ENCODE results near the gene CYTIP.

CYTIP gene

GRCh38 chr2:157415591-157416101 lies 28.2 kb downstream of the CYTIP start:
- Histone ChIP-seq H3K9ac (ENCODE audit: low read length) (no peak overlapping the region), H3K4me1 (ENCODE audit: insufficient read depth, low read length, severe bottlenecking) (peaks cover 8% of the 10 kb centered on the region), H3K27ac (ENCODE audit: low read depth, low read length, poor library complexity, severe bottlenecking) (no peak overlapping the region), H3K36me3 (ENCODE audit: insufficient read depth, low read length) (peaks cover 84% of the 10 kb centered on the region), H4K20me1 (ENCODE audit: insufficient read depth, low read length) (no peaks in the 10 kb centered on the region), H2AFZ (ENCODE audit: low read length) (no peak overlapping the region), H3K79me2 (ENCODE audit: insufficient read depth, low read length) (no peaks in the 10 kb centered on the region), H3K9me2 (ENCODE audit: low read depth, low read length) (no peaks in the 10 kb centered on the region), H3F3A (ENCODE audit: insufficient read depth, low read length) (peaks cover 3% of the 10 kb centered on the region; the same call in 1 of the 2 replicates), H3K4me3 (ENCODE audit: low read depth, low read length, poor library complexity, severe bottlenecking) (no peak overlapping the region), H3K27me3 (ENCODE audit: insufficient read depth, low read length) (no peaks in the 10 kb centered on the region), H3K9me3 (ENCODE audit: low read length) (no peaks in the 10 kb centered on the region), H3K4me2 (ENCODE audit: low read length) (no peak overlapping the region)
- no peak for TF ChIP-seq EZH2 (IDR thresholded peaks at IDR 0.05; ENCODE audit: borderline replicate concordance, low read length)
- TF ChIP-seq, protein P1, sequence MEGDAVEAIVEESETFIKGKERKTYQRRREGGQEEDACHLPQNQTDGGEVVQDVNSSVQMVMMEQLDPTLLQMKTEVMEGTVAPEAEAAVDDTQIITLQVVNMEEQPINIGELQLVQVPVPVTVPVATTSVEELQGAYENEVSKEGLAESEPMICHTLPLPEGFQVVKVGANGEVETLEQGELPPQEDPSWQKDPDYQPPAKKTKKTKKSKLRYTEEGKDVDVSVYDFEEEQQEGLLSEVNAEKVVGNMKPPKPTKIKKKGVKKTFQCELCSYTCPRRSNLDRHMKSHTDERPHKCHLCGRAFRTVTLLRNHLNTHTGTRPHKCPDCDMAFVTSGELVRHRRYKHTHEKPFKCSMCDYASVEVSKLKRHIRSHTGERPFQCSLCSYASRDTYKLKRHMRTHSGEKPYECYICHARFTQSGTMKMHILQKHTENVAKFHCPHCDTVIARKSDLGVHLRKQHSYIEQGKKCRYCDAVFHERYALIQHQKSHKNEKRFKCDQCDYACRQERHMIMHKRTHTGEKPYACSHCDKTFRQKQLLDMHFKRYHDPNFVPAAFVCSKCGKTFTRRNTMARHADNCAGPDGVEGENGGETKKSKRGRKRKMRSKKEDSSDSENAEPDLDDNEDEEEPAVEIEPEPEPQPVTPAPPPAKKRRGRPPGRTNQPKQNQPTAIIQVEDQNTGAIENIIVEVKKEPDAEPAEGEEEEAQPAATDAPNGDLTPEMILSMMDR (IDR thresholded peaks at IDR 0.05; ENCODE audit: low read length) = no peak

DNA sequence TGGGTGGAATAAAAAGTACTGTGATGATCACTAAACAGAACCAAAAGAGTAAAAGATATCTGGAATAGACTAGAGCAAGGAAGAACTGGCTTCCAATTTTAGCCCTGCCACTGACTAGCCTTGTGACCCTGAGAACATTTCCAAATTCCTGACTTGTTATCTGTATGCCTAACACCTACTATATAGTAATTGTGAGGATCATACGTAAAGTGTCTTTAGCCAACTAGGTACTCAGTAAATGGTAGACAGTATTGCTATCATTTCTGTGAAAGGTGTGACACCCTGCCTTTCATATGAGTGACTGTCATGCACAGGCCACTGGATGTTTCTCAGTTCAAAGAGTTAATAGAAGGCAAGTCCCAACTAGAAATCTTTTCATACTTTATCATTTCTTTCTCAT lies 29.8 kb downstream of the CYTIP start:
- Histone ChIP-seq H3K4me1 (ENCODE audit: insufficient read depth, low read length, severe bottlenecking) (peaks cover 8% of the 10 kb centered on the region), H3K9me2 (ENCODE audit: low read depth, low read length) (no peaks in the 10 kb centered on the region), H3K27ac (ENCODE audit: low read depth, low read length, poor library complexity, severe bottlenecking) (no peak overlapping the region), H3K79me2 (ENCODE audit: insufficient read depth, low read length) (no peaks in the 10 kb centered on the region), H3K9ac (ENCODE audit: low read length) (no peak overlapping the region), H3K9me3 (ENCODE audit: low read length) (no peaks in the 10 kb centered on the region), H3K4me2 (ENCODE audit: low read length) (no peak overlapping the region), H3K4me3 (ENCODE audit: low read depth, low read length, poor library complexity, severe bottlenecking) (no peak overlapping the region), H3K36me3 (ENCODE audit: insufficient read depth, low read length) (peaks cover 68% of the 10 kb centered on the region), H3K27me3 (ENCODE audit: insufficient read depth, low read length) (no peaks in the 10 kb centered on the region), H4K20me1 (ENCODE audit: insufficient read depth, low read length) (no peaks in the 10 kb centered on the region), H2AFZ (ENCODE audit: low read length) (no peak overlapping the region), H3F3A (ENCODE audit: insufficient read depth, low read length) (peaks cover 5% of the 10 kb centered on the region; the same call in 1 of the 2 replicates)
- TF ChIP-seq, protein P1 (IDR thresholded peaks at IDR 0.05; ENCODE audit: low read length) = no peak
- TF ChIP-seq EZH2 (IDR thresholded peaks at IDR 0.05; ENCODE audit: borderline replicate concordance, low read length) = no peak

DNA sequence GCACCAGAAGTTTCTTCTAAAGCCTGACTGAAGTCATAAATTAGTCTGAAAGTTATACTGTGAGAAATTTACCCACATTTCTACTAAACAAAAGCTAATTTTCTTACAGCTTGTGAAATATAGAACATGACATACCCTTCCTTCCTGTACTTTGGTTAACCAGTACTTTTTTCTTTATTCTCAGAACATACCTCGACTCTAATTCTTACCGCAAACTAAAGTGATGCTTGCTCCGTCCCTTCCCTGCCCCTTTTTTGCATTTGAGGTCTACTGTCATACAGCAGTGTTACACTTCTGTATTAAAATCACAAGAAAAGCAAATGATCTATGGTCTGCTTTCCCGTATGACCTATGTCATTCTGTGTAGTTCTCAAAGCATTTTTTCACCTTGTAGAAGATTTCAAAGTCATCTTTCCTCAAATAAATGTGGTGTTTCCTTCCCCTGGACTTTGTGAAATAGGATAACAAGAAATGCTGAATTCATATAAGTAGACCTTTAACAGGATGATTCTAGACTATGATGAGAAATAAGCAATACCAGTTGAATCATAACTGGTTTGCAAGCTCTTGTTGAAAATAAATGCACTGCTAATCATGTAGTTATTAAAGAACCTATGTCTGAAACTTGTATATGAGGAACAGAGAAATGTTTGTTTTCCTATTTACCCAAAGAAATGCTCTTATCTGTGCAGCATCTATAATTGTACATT lies 30.4 kb downstream of the CYTIP start:
- Histone ChIP-seq H3K9me2 (ENCODE audit: low read depth, low read length) (no peaks in the 10 kb centered on the region), H3K4me2 (ENCODE audit: low read length) (no peak overlapping the region), H3K36me3 (ENCODE audit: insufficient read depth, low read length) (peaks cover 65% of the 10 kb centered on the region), H3K27ac (ENCODE audit: low read depth, low read length, poor library complexity, severe bottlenecking) (no peak overlapping the region), H3K9me3 (ENCODE audit: low read length) (no peaks in the 10 kb centered on the region), H3K4me3 (ENCODE audit: low read depth, low read length, poor library complexity, severe bottlenecking) (no peak overlapping the region), H3K79me2 (ENCODE audit: insufficient read depth, low read length) (no peaks in the 10 kb centered on the region), H4K20me1 (ENCODE audit: insufficient read depth, low read length) (no peaks in the 10 kb centered on the region), H2AFZ (ENCODE audit: low read length) (no peak overlapping the region), H3F3A (ENCODE audit: insufficient read depth, low read length) (peaks cover 5% of the 10 kb centered on the region; the same call in 1 of the 2 replicates), H3K9ac (ENCODE audit: low read length) (no peak overlapping the region), H3K27me3 (ENCODE audit: insufficient read depth, low read length) (no peaks in the 10 kb centered on the region), H3K4me1 (ENCODE audit: insufficient read depth, low read length, severe bottlenecking) (peaks cover 8% of the 10 kb centered on the region)
- TF ChIP-seq EZH2 (IDR thresholded peaks at IDR 0.05; ENCODE audit: borderline replicate concordance, low read length) = no peak
- TF ChIP-seq, protein P1 (IDR thresholded peaks at IDR 0.05; ENCODE audit: low read length) = no peak
